ENCODE data around the gene GPRIN1.

- TF ChIP-seq, protein P1, sequence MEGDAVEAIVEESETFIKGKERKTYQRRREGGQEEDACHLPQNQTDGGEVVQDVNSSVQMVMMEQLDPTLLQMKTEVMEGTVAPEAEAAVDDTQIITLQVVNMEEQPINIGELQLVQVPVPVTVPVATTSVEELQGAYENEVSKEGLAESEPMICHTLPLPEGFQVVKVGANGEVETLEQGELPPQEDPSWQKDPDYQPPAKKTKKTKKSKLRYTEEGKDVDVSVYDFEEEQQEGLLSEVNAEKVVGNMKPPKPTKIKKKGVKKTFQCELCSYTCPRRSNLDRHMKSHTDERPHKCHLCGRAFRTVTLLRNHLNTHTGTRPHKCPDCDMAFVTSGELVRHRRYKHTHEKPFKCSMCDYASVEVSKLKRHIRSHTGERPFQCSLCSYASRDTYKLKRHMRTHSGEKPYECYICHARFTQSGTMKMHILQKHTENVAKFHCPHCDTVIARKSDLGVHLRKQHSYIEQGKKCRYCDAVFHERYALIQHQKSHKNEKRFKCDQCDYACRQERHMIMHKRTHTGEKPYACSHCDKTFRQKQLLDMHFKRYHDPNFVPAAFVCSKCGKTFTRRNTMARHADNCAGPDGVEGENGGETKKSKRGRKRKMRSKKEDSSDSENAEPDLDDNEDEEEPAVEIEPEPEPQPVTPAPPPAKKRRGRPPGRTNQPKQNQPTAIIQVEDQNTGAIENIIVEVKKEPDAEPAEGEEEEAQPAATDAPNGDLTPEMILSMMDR (IDR thresholded peaks at IDR 0.05), result no peak
- TF ChIP-seq POLR2A (IDR thresholded peaks at IDR 0.05) (no peak), EP300 (IDR thresholded peaks at IDR 0.05) (no peak)
Measured at GRCh38 chr5:176659512-176659839, 49.5 kb upstream of the GPRIN1 start.
